HG02623 (cell line): ENCODE measurements around the gene JARID2.

Experiments used
- ATAC-seq: cut with Tn5 transposase; IDR thresholded peaks from one replicate; pipeline ENCODE4 v1.9.1; 2021; ENCODE audit warnings: moderate library complexity; ENCODE audit not compliant: unreplicated experiment

JARID2 gene

GRCh38 chr6:15264412-15264811 lies 18.5 kb downstream of the JARID2 start:
- ATAC-seq: no peak

- ATAC-seq: no peak
These were observed 19.3 kb downstream of the JARID2 start for GRCh38 chr6:15264902-15265761.

DNA sequence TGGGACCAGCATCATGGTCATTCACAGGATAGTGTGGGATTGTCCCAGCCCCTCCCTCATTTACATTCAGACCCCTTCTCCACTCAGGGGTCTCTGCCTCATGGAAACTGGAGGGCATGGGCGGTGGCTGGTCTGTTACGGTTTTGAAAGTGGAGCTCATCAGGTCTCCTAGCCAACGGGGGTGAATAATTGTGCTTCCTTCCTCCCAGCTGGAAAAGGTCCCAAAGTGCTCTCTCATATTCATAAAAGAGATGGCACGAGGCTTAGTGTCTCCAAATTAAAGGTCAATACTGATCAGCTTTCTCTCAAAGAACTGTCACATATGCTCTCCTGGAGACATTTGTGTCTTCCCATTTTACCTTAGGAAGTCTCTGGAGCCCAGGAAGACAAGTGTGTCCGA lies 19.9 kb downstream of the JARID2 start:
- ATAC-seq: no peak

DNA sequence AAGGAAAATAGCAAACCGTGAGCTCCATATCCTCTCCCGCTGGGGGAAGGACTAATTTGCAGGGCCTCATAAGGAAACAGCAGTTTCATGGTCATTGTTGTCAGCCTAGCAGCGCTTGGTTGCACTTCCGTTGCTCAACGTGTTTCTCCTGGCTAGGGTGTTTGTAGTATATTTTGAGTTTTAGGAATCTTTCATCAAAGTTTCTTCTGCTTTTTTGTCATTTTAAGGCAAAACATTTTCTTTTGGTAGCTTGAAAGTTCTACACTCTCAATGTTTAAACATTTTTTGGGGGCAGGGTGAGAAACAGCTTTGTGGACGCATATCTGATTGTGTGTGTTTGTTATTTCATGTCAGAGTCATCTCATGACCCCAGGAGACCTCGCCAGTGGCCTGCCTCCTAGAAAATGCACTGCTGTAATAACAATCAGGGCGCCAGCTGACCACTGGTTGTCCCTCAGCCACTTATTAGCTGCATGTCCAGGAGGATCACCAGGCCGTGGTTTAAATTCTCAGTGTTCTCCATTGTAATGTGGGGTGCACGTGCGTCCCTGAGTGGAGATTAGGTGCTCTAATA lies 20.6 kb downstream of the JARID2 start:
- ATAC-seq: no peak

DNA sequence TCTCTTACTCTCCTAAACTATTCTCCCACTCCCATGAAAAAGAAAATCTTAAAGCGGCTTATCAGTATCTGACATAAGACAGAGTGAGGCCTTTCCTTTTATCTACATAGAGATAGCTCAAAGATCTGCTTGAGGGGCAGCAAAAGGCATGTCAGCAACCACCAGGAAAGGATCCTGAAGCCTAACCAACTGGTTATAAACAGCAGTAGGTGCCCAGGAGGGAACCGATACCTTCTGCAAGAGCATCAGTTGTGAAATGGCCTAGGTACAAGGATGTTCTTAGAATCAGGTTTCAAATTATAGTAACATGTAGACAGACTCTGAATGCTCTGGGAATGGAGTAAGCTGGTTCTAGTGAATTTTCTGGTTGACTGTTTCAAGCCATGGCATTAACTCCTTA lies 21.4 kb downstream of the JARID2 start:
- ATAC-seq: no peak

DNA sequence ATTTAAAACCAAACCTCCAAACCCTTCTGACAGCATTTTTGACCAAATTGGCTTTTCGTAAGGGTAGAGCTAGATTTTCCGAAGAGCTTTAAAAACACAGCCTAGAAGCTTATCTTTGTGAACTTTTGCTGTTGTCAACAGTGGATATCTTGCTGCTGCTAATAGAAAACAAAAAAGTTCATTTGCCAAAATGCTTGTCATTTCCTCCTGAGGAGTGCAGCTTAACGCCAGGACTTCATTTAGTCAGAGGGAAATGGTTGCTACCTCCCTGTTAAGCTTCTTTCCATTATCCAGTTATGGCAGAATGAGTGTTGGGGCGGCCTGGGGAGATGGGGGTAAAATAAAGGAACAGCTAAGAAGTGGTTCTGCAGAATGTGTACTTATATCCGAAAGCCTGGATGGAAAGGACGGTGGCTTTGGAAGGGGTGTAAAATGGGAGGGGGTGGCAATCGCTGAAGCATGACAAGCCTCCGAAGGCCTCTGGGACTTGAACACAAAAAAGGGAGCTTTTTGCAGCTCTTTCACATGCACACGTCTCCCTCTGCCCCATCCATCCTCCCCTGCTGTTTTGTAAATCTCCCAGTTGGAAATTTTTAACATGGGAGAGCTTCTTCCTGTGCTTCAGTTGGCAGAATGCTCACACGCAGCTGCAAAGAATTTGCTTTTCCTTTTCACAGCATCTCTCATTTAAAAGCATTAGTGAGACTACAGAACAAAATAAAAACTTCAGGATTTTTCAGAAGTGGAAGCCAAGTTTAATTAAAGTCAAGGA lies 22.5 kb downstream of the JARID2 start:
- ATAC-seq: no peak

- no peak for ATAC-seq
These were observed 23.1 kb downstream of the JARID2 start for GRCh38 chr6:15269011-15269410.

DNA sequence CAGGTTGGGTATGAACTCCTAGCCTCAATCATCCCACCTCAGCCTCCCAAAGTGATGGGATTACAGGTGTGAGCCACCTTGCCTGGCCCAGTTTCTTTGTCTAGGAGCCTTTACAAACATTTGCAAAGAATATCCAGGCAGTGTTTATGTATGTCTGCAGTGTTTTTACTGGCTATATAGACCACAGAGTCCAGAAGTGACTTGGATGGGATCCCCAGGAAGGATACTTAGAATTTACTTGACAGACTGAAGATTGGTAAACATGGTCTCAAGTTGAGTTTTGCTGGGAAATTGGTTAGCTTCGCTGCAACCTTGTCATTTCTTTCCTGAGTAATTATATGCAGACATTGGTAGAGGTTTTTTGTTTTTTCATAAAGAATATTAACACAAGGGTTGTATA lies 23.8 kb downstream of the JARID2 start:
- no peak for ATAC-seq

GRCh38 chr6:15270402-15270801 lies 24.5 kb downstream of the JARID2 start:
- ATAC-seq: no peak

GRCh38 chr6:15272562-15272961 lies 26.7 kb downstream of the JARID2 start:
- no peak for ATAC-seq

DNA sequence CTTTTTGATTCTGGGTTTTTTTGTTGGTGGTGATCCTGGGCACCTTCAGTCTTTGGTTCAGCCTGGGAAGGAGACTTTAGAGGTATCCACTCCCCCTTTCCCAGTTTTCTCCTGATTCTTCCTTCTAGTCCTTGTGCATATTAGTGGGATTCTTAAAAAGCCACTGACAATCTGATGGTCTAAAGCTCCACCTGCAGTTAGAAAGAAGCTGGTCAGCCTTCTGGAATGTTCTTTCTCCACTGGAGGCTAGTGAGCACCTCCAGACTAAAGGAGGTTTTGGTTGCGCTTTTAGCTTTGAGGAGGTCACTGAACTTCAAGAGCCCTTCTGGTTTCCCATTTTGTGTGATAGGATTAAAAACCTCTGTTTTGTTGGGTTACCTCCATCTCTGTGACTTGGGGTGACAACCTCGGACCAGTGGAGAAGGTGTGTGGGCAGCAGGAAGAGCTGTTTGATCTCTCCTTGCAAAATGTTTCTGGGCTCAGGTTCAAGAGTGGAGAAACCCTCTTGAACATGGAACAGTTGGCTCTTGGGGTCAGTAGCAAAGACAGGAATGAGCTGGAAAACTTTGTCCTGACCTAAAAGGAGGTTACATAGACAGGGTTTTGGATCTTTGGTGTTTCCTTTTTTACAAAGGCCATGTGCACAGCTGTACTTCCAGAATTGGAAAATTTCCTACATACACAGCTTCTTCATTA lies 29.0 kb downstream of the JARID2 start:
- no peak for ATAC-seq

DNA sequence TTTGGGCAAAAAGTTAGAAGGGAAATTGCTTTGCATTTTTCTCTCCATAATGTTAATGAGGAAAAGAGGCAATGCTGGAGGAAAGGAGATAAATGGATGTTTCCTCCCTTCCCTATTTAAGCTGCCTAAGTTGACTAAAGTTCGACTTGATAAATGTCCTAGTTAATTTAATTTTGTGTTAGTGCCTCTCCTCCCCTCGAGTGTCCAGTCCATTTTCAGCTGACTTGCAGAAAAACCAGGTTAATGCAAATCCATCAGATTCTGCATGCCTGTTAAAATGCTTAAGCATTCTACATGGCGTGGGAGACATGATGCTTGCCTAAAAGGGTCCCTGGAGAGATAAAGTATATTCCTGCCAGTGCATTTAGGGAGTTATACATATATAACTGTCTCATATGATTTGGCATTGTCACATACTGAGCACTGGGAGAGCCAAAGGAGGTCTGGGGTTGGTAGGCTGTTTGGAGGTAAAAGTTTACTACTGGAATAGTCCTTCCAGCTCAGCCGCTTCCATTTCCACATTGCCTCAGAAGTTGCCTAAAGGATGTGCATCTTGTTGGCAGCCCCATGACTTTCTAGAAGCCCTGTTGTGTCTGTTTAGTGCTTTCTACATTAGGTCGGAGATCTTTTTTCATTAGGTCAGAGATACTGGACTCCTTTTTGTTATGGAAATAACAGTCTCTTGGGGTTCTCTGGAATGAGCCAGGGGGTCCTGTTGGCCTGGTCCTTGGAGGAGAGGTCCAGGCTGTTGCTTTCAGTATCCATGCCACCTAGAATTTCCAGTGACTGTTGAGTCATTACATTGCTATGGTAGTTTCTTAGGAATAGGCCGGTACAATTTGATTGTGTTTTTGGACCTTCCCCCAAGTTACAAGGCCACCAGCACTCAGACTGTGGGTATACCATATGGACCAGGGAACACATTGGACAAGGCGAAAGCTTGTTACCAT lies 30.4 kb downstream of the JARID2 start:
- ATAC-seq: no peak

DNA sequence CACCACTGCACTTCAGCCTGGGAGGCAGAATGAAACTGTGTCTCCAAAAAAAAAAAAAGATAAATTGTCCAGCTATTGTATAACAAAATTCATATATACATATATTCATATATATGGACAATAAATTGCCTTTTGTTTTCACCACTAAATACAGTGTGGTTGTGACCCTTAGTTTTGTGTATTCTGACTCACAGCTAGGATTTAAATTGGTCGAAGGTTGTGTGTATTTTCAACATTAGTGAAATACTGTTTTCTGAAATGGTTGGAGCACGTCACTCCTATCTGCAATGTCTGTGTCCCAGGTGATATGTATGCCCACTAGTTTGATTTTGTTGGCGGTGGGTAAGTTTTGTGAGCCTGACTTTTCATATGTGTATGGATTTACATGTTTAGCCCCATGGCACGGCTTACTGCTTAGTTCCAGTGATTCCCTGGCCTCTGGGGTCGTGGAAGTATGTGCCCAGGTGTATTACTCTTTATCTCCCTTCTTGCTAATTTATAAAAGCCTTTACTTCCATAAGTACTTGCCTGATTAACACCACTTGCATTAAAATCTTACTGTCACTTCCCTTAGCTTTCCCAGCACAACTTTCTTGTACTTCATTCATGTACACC lies 33.3 kb downstream of the JARID2 start:
- ATAC-seq: no peak

- ATAC-seq: no peak
These were observed 34.2 kb downstream of the JARID2 start for GRCh38 chr6:15280028-15280427.

GRCh38 chr6:15280961-15281360 lies 35.1 kb downstream of the JARID2 start:
- no peak for ATAC-seq

- no peak for ATAC-seq
These were observed 36.5 kb downstream of the JARID2 start for GRCh38 chr6:15282334-15282733.

DNA sequence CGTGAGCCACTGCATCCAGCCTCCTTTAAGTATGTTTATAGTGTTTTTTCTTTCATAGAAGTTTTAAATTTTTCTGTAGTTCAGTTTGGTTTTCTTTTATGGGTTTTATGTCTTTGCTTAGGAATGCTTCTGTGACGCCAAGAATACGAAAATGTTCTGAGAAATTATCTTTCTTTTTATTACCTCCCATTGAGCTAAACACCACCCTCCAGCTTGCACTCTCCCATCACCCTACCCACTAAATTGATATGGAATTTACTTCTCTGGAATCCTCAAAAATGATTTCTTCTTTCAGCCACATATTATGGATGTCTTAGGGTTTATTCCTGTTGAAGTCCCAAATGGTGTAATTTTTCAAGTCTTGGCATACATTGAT lies 38.1 kb downstream of the JARID2 start:
- ATAC-seq: no peak

GRCh38 chr6:15284743-15285142 lies 38.9 kb downstream of the JARID2 start:
- ATAC-seq: no peak

DNA sequence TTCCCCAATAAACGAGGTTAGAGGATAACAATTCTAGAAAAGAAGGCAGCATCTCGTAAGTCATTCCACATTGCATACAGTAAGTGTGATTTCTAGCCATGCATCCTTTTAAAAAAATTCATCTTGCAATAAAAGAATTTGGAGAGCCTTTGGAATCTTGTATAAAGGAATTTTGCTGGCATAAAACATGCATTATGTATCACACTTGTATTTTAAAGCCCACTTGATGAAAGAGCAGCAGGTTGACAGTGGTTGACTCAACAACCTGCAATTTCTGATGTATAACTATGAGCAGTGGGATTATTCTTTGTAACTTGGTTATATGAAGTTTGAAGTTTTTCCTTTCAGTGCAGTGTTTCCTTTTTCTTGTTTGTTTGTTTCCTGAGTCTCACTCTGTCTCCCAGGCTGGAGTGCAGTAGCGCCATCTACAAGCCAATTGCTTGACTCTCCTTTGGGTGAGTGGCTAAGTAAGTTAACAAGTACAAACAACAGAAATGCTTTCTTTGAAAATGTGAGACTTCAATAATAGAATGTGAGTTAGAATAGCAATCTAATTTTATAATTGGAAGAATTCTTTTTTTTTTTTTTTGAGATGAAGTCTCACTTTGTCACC lies 39.9 kb downstream of the JARID2 start:
- no peak for ATAC-seq
